ENCODE measurements around the gene SPATA2L. TPM values are rescaled to one million over a fixed set of nuclear protein-coding genes. Genes with fewer than 3 reads are reported as not detected.

The SPATA2L gene
- total and polyA plus RNA-seq, 3 experiments from 2014 or later: 7.0 to 10.3 (median 7.6) TPM

DNA sequence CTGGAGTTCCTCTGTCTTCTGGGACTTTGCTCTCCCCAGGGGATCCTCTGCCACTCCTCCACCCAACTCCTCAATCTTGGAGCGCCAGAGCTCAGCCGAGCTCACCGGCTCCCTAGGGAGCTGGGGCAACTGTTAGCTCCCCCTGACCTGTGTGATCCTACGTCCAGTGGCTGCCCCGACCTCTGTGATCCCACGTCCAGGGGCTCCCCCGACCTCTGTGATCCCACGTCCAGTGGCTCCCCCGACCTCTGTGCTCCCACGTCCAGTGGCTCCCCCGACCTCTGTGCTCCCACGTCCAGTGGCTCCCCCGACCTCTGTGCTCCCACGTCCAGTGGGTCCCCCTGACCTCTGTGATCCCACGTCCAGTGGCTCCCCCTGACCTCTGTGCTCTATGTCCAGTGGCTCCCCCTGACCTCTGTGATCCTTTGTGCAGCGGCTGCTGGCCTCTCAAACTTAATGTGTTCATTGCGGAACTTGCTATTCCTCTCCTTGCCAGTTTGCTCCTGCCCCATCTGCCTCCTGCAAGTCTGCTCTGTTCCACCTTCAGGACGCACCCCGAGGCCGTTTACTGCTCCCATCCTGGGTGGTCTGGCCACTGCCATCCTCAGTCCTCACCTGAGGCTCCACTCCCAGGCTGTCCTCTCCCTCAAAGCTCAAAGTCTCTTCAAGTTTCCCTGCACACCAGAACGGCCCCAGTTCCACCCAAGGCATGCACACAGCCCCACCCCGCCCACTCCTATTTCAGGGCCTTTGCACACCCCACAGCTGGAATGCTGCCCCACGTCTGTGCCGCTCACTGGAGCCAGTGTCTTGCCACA lies 16.4 kb upstream of the SPATA2L start:
- H3K4me3 Mint-ChIP-seq: peak overlapping the region in 2 of 7 donors; percentile 37 to 88

DNA sequence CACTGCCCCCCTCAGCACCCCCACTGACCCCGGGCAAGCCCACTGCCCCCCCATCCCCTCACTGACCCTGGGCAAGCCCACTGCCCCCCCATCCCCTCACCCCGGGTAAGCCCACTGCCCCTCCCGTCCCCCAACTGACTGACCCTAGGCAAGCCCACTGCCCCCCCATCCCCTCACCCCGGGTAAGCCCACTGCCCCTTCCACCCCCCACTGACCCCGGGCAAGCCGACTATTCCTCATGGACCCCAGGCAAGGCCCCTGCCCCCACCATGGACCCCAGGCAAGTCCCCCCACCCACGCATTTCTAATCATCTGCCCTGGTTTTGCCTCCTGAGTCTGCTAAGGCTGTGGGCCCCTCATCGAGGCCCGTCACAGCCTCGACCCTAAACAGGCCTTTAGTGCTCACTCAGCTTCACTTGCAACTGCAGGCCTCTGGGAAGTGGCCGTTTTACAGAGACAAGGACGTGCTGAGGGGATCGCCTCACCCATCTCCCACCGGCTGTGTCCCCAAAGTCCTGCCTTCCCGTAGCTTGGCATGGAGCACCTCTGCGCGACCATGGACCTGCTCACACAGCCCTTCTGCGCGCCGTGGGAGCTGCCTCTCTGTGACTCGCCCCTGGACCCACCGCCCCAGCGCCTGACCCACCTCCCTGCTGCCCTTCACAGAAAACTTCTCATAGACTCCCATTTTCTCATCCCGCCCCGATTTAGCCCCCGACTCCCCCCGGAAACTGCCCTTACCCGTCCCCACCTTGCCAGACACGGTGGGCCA lies 15.6 kb upstream of the SPATA2L start:
- no peaks in the 10 kb centered on the region for H3K27me3 Mint-ChIP-seq

More for the DNA sequence above, 16.4 kb upstream of the SPATA2L start:
- no peak for DNase-seq
- Mint-ChIP-seq H3K27ac (peak overlapping the region in 2 of 8 donors; percentile 72 to 94), H3K9me3 (no peaks in the 10 kb centered on the region), H3K27me3 (peaks cover 0 to 2% of the 10 kb centered on the region in 2 donors), H3K4me1 (peaks cover 8 to 18% (median 14%) of the 10 kb centered on the region in 3 donors), H3K36me3 (peaks cover 2 to 6% (median 3%) of the 10 kb centered on the region in 3 donors)
- H3K4me3 ChIP-seq (ENCODE audit: low read length): no peak overlapping the region
- H3K27me3 ChIP-seq (ENCODE audit: insufficient read depth, low read length, poor library complexity, severe bottlenecking): no peaks in the 10 kb centered on the region
- H3K4me1 ChIP-seq (ENCODE audit: insufficient read depth, low read length): peaks cover 8% of the 10 kb centered on the region
- peak overlapping the region; percentile 8 for H3K27ac ChIP-seq (ENCODE audit: low read depth, low read length)
- peaks cover 1% of the 10 kb centered on the region for H3K36me3 ChIP-seq (ENCODE audit: insufficient read depth, low read length)
- H3K9me3 ChIP-seq (ENCODE audit: low read length): no peaks in the 10 kb centered on the region
- CTCF ChIA-PET: interaction anchor here (1.6 to 4.4 kb wide), 2 partner anchors 12 to 143 kb away, joined by 4 to 20 read pairs; no protein-coding TSS in a partner anchor
- POLR2A ChIA-PET: interaction anchor here (0.6 to 1.2 kb wide), 5 partner anchors 10 to 41 kb away, joined by 3 to 9 read pairs (median 3); partner anchors contain the start of gene SPATA2L

DNA sequence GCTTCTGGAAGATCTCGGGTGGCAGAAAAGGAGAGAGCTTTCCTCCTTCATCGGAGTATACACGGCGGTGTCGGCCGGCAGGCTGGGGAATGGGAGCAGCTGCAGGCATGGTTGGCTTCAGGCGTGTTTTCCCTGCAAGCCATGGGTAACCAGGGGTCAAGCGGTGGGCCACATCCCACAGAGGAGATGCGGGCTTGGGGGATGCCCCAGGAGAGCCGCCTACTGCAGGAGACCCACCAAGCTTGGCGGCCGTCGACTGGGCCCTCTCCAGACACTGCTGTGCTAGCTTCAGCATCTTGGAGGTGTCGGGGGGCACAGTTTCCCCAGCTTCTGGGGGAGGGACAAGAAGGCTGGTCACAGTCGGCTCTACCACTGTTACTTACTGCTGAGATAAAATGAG lies 15.0 kb upstream of the SPATA2L start:
- Mint-ChIP-seq H3K27me3 (no peaks in the 10 kb centered on the region), H3K4me1 (peaks cover 4 to 19% (median 14%) of the 10 kb centered on the region in 3 donors), H3K36me3 (no peaks in the 10 kb centered on the region), H3K9me3 (no peaks in the 10 kb centered on the region), H3K27ac (peak overlapping the region in 1 of 8 donors; percentile 26), H3K4me3 (no peak overlapping the region)
- DNase-seq: no peak
- H3K36me3 ChIP-seq (ENCODE audit: insufficient read depth, low read length): no peaks in the 10 kb centered on the region
- no peaks in the 10 kb centered on the region for H3K9me3 ChIP-seq (ENCODE audit: low read length)
- CTCF ChIA-PET: interaction anchor here (1.4 to 4.4 kb wide), 4 partner anchors 11 to 145 kb away, joined by 4 to 20 read pairs (median 6); no protein-coding TSS in a partner anchor
- H3K4me1 ChIP-seq (ENCODE audit: insufficient read depth, low read length): peaks cover 17% of the 10 kb centered on the region
- H3K27ac ChIP-seq (ENCODE audit: low read depth, low read length): no peak overlapping the region
- H3K27me3 ChIP-seq (ENCODE audit: insufficient read depth, low read length, poor library complexity, severe bottlenecking): no peaks in the 10 kb centered on the region
- POLR2A ChIA-PET: interaction anchor here (1.2 kb wide), 1 partner anchor 16 kb away, joined by 3 read pairs; the partner anchor contains the start of gene SPATA2L
- no peak overlapping the region for H3K4me3 ChIP-seq (ENCODE audit: low read length)

More for the DNA sequence above, 15.6 kb upstream of the SPATA2L start:
- ChIA-PET POLR2A (interaction anchor here (0.6 to 1.2 kb wide), 4 partner anchors 11 to 42 kb away, joined by 3 to 9 read pairs (median 4); partner anchors contain the start of gene SPATA2L), CTCF (interaction anchor here (1.4 to 4.4 kb wide), 4 partner anchors 12 to 144 kb away, joined by 4 to 20 read pairs (median 6); no protein-coding TSS in a partner anchor)
- DNase-seq: no peak
- H3K4me3 ChIP-seq (ENCODE audit: low read length): no peak overlapping the region
- Mint-ChIP-seq H3K4me1 (peaks cover 4 to 16% (median 14%) of the 10 kb centered on the region in 3 donors), H3K9me3 (no peaks in the 10 kb centered on the region), H3K27ac (peak overlapping the region in 1 of 8 donors; percentile 84), H3K36me3 (no peaks in the 10 kb centered on the region), H3K4me3 (no peak overlapping the region)
- H3K36me3 ChIP-seq (ENCODE audit: insufficient read depth, low read length): no peaks in the 10 kb centered on the region
- peaks cover 15% of the 10 kb centered on the region for H3K4me1 ChIP-seq (ENCODE audit: insufficient read depth, low read length)
- H3K27me3 ChIP-seq (ENCODE audit: insufficient read depth, low read length, poor library complexity, severe bottlenecking): no peaks in the 10 kb centered on the region
- no peaks in the 10 kb centered on the region for H3K9me3 ChIP-seq (ENCODE audit: low read length)
- no peak overlapping the region for H3K27ac ChIP-seq (ENCODE audit: low read depth, low read length)

DNA sequence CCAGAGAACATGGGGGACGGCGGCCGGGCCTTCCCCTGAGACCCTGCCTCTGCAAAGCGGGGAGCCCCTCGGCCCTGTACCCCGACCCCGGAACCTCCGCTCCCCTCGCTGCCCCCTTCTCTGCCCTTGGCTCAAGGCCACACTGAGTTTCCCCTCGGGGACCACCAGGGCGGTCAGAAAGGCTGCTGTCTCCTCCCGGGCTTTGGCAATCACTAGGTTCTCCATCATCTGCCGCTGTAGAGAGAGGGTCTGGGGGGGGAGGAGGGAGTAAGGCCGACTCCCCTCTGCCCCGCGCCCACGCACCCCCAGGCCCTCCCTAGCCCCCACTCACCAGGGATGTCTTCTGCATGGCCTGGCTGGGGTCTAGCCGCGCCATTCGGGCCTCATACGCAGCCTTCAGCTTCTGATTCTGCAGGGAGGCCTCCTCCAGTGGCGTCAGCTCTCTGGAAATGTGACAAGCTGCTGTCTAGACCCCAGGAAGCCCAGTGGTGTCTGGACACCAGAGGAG lies 10.8 kb upstream of the SPATA2L start:
- peak overlapping the region in 5 of 7 donors; percentile 19 to 75 (median 55) for H3K4me3 Mint-ChIP-seq
- peak overlapping the region in 1 of 8 donors; percentile 50 for H3K27ac Mint-ChIP-seq
- no peaks in the 10 kb centered on the region for H3K9me3 Mint-ChIP-seq
- H3K36me3 ChIP-seq (ENCODE audit: insufficient read depth, low read length): no peaks in the 10 kb centered on the region
- no peak for DNase-seq
- H3K4me1 ChIP-seq (ENCODE audit: insufficient read depth, low read length): peaks cover 10% of the 10 kb centered on the region
- peaks cover 0 to 9% (median 7%) of the 10 kb centered on the region in 3 donors for H3K4me1 Mint-ChIP-seq
- H3K27ac ChIP-seq (ENCODE audit: low read depth, low read length): peak overlapping the region; percentile 43
- CTCF ChIA-PET: interaction anchor here (1.7 kb wide), 1 partner anchor 12 kb away, joined by 4 read pairs; no protein-coding TSS in a partner anchor
- H3K4me3 ChIP-seq (ENCODE audit: low read length): peak overlapping the region; percentile 43
- H3K36me3 Mint-ChIP-seq: no peaks in the 10 kb centered on the region
- POLR2A ChIA-PET: interaction anchor here (1.6 kb wide), 1 partner anchor 11 kb away, joined by 4 read pairs; no protein-coding TSS in a partner anchor
- H3K9me3 ChIP-seq (ENCODE audit: low read length): no peaks in the 10 kb centered on the region
- H3K27me3 ChIP-seq (ENCODE audit: insufficient read depth, low read length, poor library complexity, severe bottlenecking): no peaks in the 10 kb centered on the region
- no peaks in the 10 kb centered on the region for H3K27me3 Mint-ChIP-seq

DNA sequence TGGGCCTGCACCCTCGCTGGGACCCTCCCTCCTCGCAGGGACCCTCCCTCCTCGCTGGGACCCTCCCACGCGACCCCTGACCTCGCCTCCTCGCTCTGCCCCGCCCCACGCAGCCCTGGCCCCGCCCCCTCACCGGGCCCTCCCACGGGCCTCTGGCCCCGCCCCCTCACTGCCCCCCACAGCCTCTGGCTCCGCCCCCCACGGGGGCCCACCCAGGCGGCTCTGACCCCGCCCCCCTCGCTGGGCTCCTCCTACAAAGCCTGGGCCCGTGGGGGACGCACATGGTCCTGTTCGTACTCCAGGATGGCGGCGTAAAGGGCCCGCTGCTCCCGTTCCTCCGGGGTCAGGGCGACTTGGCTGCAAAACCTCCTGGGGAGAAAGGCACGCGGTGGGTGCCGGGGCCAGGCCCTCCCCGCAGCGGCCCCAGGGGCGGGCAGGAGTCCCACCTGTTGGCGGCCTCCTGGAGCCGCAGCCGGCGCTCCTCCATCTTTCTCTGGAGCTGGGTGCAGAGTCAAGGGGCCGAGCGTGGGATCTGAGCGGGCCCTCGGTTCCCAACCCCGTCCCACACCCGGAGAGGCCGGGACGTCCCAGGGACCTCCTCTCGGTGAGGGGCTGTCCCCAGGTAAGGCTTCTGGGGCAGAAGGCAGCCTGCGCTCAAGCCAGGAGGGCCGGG lies 10.2 kb upstream of the SPATA2L start:
- ChIA-PET CTCF (interaction anchor here (1.7 to 17.8 kb wide), 3 partner anchors 11 to 151 kb away, joined by 4 to 323 read pairs (median 120); no protein-coding TSS in a partner anchor), POLR2A (interaction anchor here (1.6 kb wide), 1 partner anchor 12 kb away, joined by 4 read pairs; no protein-coding TSS in a partner anchor)
- Histone ChIP-seq H3K36me3 (ENCODE audit: insufficient read depth, low read length) (no peaks in the 10 kb centered on the region), H3K4me1 (ENCODE audit: insufficient read depth, low read length) (peaks cover 10% of the 10 kb centered on the region), H3K4me3 (ENCODE audit: low read length) (peak overlapping the region; percentile 43), H3K27ac (ENCODE audit: low read depth, low read length) (peak overlapping the region; percentile 43), H3K9me3 (ENCODE audit: low read length) (no peaks in the 10 kb centered on the region), H3K27me3 (ENCODE audit: insufficient read depth, low read length, poor library complexity, severe bottlenecking) (no peaks in the 10 kb centered on the region)
- DNase-seq: peak; percentile 59 to 81 (median 76)
- Mint-ChIP-seq H3K27me3 (no peaks in the 10 kb centered on the region), H3K4me1 (peaks cover 0 to 9% (median 7%) of the 10 kb centered on the region in 3 donors), H3K4me3 (peak overlapping the region in 4 of 7 donors; percentile 19 to 65 (median 52)), H3K36me3 (no peaks in the 10 kb centered on the region), H3K27ac (peak overlapping the region in 1 of 8 donors; percentile 50), H3K9me3 (no peaks in the 10 kb centered on the region)

DNA sequence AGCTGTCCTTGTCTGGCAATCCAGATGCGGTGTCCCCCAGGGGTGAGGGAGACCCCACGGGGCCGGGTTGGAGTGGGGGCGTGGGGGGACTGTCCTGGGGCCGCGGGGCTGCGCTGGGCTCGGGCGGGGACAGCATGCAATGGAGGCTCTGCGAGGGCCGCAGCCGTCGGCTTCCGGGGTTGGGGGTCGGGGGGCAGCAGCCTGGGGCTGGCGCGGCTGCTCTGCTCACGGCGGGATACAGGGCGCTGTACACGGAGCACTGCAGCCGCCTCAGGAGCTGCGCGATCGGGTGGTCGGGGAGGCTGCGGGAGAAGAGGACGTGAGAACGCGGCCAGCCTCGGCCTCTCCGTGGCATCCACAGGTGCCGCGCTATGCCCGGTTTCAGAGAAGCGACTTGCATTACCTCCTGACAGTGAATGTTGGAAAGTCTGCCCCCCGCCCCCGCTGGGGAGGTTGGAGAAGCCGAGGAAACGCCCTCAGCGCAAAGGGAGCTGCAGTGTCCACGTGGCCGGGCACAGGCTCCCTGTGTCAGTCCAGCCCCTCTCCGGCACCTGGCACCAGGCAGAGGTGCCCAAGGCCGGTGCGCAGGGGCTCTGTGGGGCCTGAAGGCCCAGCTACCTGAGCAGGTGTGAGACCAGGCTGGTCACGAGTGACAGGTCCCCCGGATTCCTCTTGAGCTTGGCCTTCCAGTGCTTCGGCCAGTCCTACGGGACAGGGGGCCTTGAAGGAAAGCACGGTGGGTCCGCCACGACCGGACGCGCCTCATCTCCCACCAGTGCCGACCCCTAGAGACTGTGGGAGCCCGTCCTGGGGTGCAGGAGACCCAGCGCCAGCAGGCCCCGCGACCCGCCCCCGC lies 9.4 kb upstream of the SPATA2L start:
- Histone ChIP-seq H3K4me3 (ENCODE audit: low read length) (no peak overlapping the region), H3K27ac (ENCODE audit: low read depth, low read length) (no peak overlapping the region), H3K4me1 (ENCODE audit: insufficient read depth, low read length) (peaks cover 14% of the 10 kb centered on the region), H3K27me3 (ENCODE audit: insufficient read depth, low read length, poor library complexity, severe bottlenecking) (no peaks in the 10 kb centered on the region), H3K9me3 (ENCODE audit: low read length) (no peaks in the 10 kb centered on the region), H3K36me3 (ENCODE audit: insufficient read depth, low read length) (no peaks in the 10 kb centered on the region)
- Mint-ChIP-seq H3K36me3 (no peaks in the 10 kb centered on the region), H3K4me1 (peaks cover 3 to 12% (median 10%) of the 10 kb centered on the region in 3 donors), H3K4me3 (no peak overlapping the region), H3K27me3 (no peaks in the 10 kb centered on the region), H3K27ac (no peak overlapping the region), H3K9me3 (no peaks in the 10 kb centered on the region)
- ChIA-PET CTCF (interaction anchor here (1.2 to 17.8 kb wide), 3 partner anchors 76 to 199 kb away, joined by 4 to 323 read pairs (median 120); no protein-coding TSS in a partner anchor), POLR2A (no interaction called here)
- no peak for DNase-seq

All from CD8-positive, alpha-beta memory T cell (primary cell).